HG03521 (cell line): ENCODE results near the gene PGAP6.
"Not testable (repeated sequence)": the region's sequence is repeated elsewhere in the genome, so short reads cannot be mapped to it uniquely, and the experiment has no call there.

Experiments
- ATAC-seq: cut with Tn5 transposase; IDR thresholded peaks from one replicate; pipeline ENCODE4 v1.9.1; 2021; ENCODE audit warnings: mild to moderate bottlenecking, moderate library complexity; ENCODE audit not compliant: unreplicated experiment

PGAP6 gene

GRCh38 chr16:401468-402348, 19.9 kb upstream of the PGAP6 start, which contains the start of gene DECR2:
Gene DECR2, plus strand, starts transcription at chr16:401885. Its CDS starts 79 bp downstream, at chr16:401964.
- peak; percentile 58 for ATAC-seq

- ATAC-seq, result no peak
Measured at GRCh38 chr16:400061-400591, 18.3 kb upstream of the PGAP6 start.

- no peak for ATAC-seq
Measured at GRCh38 chr16:399340-400019, 17.7 kb upstream of the PGAP6 start.

- ATAC-seq, result no peak
Measured at GRCh38 chr16:398561-399339, 17.0 kb upstream of the PGAP6 start.

GRCh38 chr16:397736-398332, 16.1 kb upstream of the PGAP6 start:
- no peak for ATAC-seq

- ATAC-seq, result no peak
Measured at GRCh38 chr16:397135-397661, 15.4 kb upstream of the PGAP6 start, which contains the start of gene NME4. Gene NME4, plus strand, starts transcription at chr16:397199. Its CDS starts 24 bp downstream, at chr16:397223.

- no peak for ATAC-seq
Measured at GRCh38 chr16:396605-397004, 14.8 kb upstream of the PGAP6 start.

GRCh38 chr16:396199-396598, 14.4 kb upstream of the PGAP6 start:
- no peak for ATAC-seq

GRCh38 chr16:392450-393030, 10.8 kb upstream of the PGAP6 start:
- no peak for ATAC-seq

GRCh38 chr16:391885-392335, 10.1 kb upstream of the PGAP6 start:
- no peak for ATAC-seq

- ATAC-seq, result no peak
Measured at GRCh38 chr16:389352-389751, 7.6 kb upstream of the PGAP6 start.

GRCh38 chr16:387761-388666, 6.2 kb upstream of the PGAP6 start:
- ATAC-seq, result not testable (repeated sequence)

GRCh38 chr16:386641-387156, 4.9 kb upstream of the PGAP6 start:
- no peak for ATAC-seq

GRCh38 chr16:383326-384051, 1.7 kb upstream of the PGAP6 start:
- no peak for ATAC-seq

GRCh38 chr16:381012-381788, 578 bp downstream of the PGAP6 start:
- ATAC-seq, result peak; percentile 14

- ATAC-seq, result no peak
Measured at GRCh38 chr16:380762-381011, 1.1 kb downstream of the PGAP6 start.

GRCh38 chr16:379961-380761, 1.6 kb downstream of the PGAP6 start:
- ATAC-seq, result no peak
